T-helper 2 cell treated with Interferon-gamma antibody and Interleukin-4, amounts not matched to agents 100 ng/mL and 5 ng/mL, for 36 hours (primary cell): ENCODE data around the gene OCIAD1. TPM values are rescaled to one million over a fixed set of nuclear protein-coding genes. Genes with fewer than 3 reads are reported as not detected.
"Not testable (repeated sequence)": the region's sequence is repeated elsewhere in the genome, so short reads cannot be mapped to it uniquely, and the experiment has no call there.

Experiments
- intact Hi-C: fragments of 100-400 bp; cut with micrococcal nuclease; formaldehyde crosslinking; loops from one replicate; pipeline ENCODE4 v1.15.1; 2023
- total RNA-seq: library from RNA; stranded (reverse); gene quantifications from 2 replicates; pipeline ENCODE4 v1.2.3, GENCODE V29; 2022

OCIAD1 gene
- total RNA-seq, 1 donor from 2014 or later: 106 TPM

- intact Hi-C loops: no loop called here
These were observed 13.9 kb upstream of the OCIAD1 start for GRCh38 chr4:48816971-48817370.

- intact Hi-C loops: not testable (repeated sequence)
These were observed 9.5 kb upstream of the OCIAD1 start for GRCh38 chr4:48821431-48821830.

GRCh38 chr4:48827622-48828021 is 3.3 kb upstream of the OCIAD1 start:
- intact Hi-C loops: no loop called here

- intact Hi-C loops: loop anchor here (1.0 to 10.0 kb wide), 7 partner anchors 51 to 1368 kb away; partner anchors contain the start of genes COMMD8, FRYL, NFXL1 and OCIAD2
These were observed 693 bp downstream of the OCIAD1 start for GRCh38 chr4:48831532-48832030.

GRCh38 chr4:48832571-48832970 is 1.7 kb downstream of the OCIAD1 start:
- intact Hi-C loops: loop anchor here (5.0 to 10.0 kb wide), 3 partner anchors 255 to 918 kb away; partner anchors contain the start of genes NFXL1 and TXK

GRCh38 chr4:48836658-48837057 is 5.8 kb downstream of the OCIAD1 start:
- intact Hi-C loops: loop anchor here (10.0 kb wide), 2 partner anchors 702 to 922 kb away; partner anchors contain the start of genes NFXL1 and TXK

- intact Hi-C loops: no loop called here
These were observed 10.3 kb downstream of the OCIAD1 start for GRCh38 chr4:48841045-48841827.

- intact Hi-C loops: no loop called here
These were observed 14.0 kb downstream of the OCIAD1 start for GRCh38 chr4:48844843-48845242.

- intact Hi-C loops: not testable (repeated sequence)
These were observed 17.9 kb downstream of the OCIAD1 start for GRCh38 chr4:48848799-48849198.

GRCh38 chr4:48851651-48852050 is 20.8 kb downstream of the OCIAD1 start:
- intact Hi-C loops: no loop called here

GRCh38 chr4:48853604-48854394 is 22.9 kb downstream of the OCIAD1 start:
- intact Hi-C loops: no loop called here

GRCh38 chr4:48854395-48854683 is 23.5 kb downstream of the OCIAD1 start:
- intact Hi-C loops: no loop called here

- intact Hi-C loops: no loop called here
These were observed 24.1 kb downstream of the OCIAD1 start for GRCh38 chr4:48854982-48855381.

- intact Hi-C loops: no loop called here
These were observed 27.2 kb downstream of the OCIAD1 start for GRCh38 chr4:48858130-48858529.

GRCh38 chr4:48862038-48862437 is 31.1 kb downstream of the OCIAD1 start:
- intact Hi-C loops: no loop called here

- intact Hi-C loops: no loop called here
These were observed 31.8 kb downstream of the OCIAD1 start for GRCh38 chr4:48862661-48863060.

- intact Hi-C loops: no loop called here
These were observed 32.8 kb downstream of the OCIAD1 start for GRCh38 chr4:48863728-48864127.

GRCh38 chr4:48864696-48865095 is 33.8 kb downstream of the OCIAD1 start:
- intact Hi-C loops: not testable (repeated sequence)

- intact Hi-C loops: no loop called here
These were observed 47.1 kb downstream of the OCIAD1 start for GRCh38 chr4:48877827-48878535.

- intact Hi-C loops: no loop called here
These were observed 48.9 kb downstream of the OCIAD1 start for GRCh38 chr4:48879561-48880442.

GRCh38 chr4:48881646-48882045 is 50.8 kb downstream of the OCIAD1 start:
- intact Hi-C loops: not testable (repeated sequence)
